ENCODE data around the gene OR9A4. TPM values are rescaled to one million over a fixed set of nuclear protein-coding genes. Genes with fewer than 3 reads are reported as not detected.

The OR9A4 gene
- total RNA-seq, 1 donor from 2014 or later, result not detected

DNA sequence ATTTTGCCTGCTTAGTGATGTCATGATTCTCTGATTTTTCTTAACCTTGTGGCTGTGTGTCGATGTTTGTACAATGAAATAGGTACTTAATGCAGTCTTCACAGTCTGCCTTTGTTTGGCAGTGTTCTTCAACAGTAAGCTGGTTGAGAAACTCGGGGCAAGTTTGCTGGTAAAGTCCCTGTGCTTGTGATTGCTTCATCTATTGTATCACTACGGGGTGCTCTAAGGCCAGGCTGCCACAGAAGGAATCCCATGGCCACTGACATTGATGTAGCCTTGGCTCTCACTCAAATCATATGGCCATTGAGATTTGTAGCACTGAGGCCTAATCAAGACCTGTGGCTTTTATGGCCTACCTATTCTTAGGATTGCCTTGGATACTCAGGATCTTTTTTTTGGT is 41.4 kb upstream of the OR9A4 start:
- DNase-seq (ENCODE audit: low read depth) (no peak), FAIRE-seq (no peak)
- no peak overlapping the region for H2AFZ ChIP-seq (ENCODE audit: low read depth, low read length)
- no peak overlapping the region for H3K27ac Mint-ChIP-seq (ENCODE audit: unreplicated experiment)
- no peak overlapping the region for H3K9ac ChIP-seq (ENCODE audit: low read length)
- no peaks in the 10 kb centered on the region for H3K4me1 Mint-ChIP-seq (ENCODE audit: low read depth, unreplicated experiment)
- H3K27me3 Mint-ChIP-seq (ENCODE audit: low read depth, unreplicated experiment), result peaks cover 3% of the 10 kb centered on the region
- H4K20me1 ChIP-seq (ENCODE audit: insufficient read depth, low read length), result no peaks in the 10 kb centered on the region
- TF ChIP-seq, protein P1, sequence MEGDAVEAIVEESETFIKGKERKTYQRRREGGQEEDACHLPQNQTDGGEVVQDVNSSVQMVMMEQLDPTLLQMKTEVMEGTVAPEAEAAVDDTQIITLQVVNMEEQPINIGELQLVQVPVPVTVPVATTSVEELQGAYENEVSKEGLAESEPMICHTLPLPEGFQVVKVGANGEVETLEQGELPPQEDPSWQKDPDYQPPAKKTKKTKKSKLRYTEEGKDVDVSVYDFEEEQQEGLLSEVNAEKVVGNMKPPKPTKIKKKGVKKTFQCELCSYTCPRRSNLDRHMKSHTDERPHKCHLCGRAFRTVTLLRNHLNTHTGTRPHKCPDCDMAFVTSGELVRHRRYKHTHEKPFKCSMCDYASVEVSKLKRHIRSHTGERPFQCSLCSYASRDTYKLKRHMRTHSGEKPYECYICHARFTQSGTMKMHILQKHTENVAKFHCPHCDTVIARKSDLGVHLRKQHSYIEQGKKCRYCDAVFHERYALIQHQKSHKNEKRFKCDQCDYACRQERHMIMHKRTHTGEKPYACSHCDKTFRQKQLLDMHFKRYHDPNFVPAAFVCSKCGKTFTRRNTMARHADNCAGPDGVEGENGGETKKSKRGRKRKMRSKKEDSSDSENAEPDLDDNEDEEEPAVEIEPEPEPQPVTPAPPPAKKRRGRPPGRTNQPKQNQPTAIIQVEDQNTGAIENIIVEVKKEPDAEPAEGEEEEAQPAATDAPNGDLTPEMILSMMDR (IDR thresholded peaks at IDR 0.05; ENCODE audit: insufficient read depth, low read depth, low read length), result no peak
- TF ChIP-seq EZH2 (IDR thresholded peaks at IDR 0.05; ENCODE audit: insufficient read depth, low read length), result no peak
- no peak overlapping the region for H3K4me2 ChIP-seq (ENCODE audit: low read length)
- H3K79me2 ChIP-seq (ENCODE audit: insufficient read depth, low read length), result no peaks in the 10 kb centered on the region
- H3K9me3 Mint-ChIP-seq (ENCODE audit: unreplicated experiment), result peaks cover 3% of the 10 kb centered on the region
- no peaks in the 10 kb centered on the region for H3K27me3 ChIP-seq (ENCODE audit: insufficient read depth, low read length)
- H3K36me3 ChIP-seq (ENCODE audit: insufficient read depth, low read length), result no peaks in the 10 kb centered on the region
- no peak overlapping the region for H3K27ac ChIP-seq (ENCODE audit: low read depth, low read length)
- no peak overlapping the region for H3K4me3 ChIP-seq (ENCODE audit: insufficient read depth, low read depth, low read length)
- H3K4me3 Mint-ChIP-seq (ENCODE audit: unreplicated experiment), result no peak overlapping the region
- peaks cover 2% of the 10 kb centered on the region for H3K9me3 ChIP-seq (ENCODE audit: insufficient read depth, low read depth, low read length)
- no peaks in the 10 kb centered on the region for H3K4me1 ChIP-seq (ENCODE audit: insufficient read depth, low read length)
- no peaks in the 10 kb centered on the region for H3K36me3 Mint-ChIP-seq (ENCODE audit: low read depth, unreplicated experiment)

DNA sequence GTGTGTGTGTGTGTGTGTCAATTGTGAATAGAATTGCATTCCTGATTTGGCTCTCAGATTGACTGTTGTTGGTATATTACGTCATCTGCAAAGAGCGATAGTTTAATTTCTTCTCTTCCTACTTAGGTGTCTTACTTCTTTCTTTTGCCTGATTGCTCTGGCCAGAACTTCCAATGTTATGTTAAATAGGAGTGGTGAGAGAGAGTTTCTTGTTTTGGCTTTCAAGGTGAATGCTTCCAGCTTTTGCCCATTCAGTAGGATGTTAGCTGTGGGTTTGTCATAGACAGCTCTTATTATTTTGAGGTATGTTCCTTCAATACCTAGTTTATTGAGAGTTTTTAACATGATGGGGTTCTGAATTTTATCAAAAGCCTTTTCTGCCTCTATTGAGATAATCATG is 40.7 kb upstream of the OR9A4 start:
- no peak overlapping the region for H3K27ac ChIP-seq (ENCODE audit: low read depth, low read length)
- no peaks in the 10 kb centered on the region for H3K27me3 ChIP-seq (ENCODE audit: insufficient read depth, low read length)
- no peak overlapping the region for H3K4me3 ChIP-seq (ENCODE audit: insufficient read depth, low read depth, low read length)
- FAIRE-seq, result no peak
- H2AFZ ChIP-seq (ENCODE audit: low read depth, low read length), result no peak overlapping the region
- no peak for TF ChIP-seq EZH2 (IDR thresholded peaks at IDR 0.05; ENCODE audit: insufficient read depth, low read length)
- TF ChIP-seq, protein P1 (IDR thresholded peaks at IDR 0.05; ENCODE audit: insufficient read depth, low read depth, low read length), result no peak
- peaks cover 2% of the 10 kb centered on the region for H3K9me3 ChIP-seq (ENCODE audit: insufficient read depth, low read depth, low read length)
- H3K36me3 ChIP-seq (ENCODE audit: insufficient read depth, low read length), result no peaks in the 10 kb centered on the region
- Mint-ChIP-seq H3K4me3 (ENCODE audit: unreplicated experiment) (no peak overlapping the region), H3K27me3 (ENCODE audit: low read depth, unreplicated experiment) (peaks cover 3% of the 10 kb centered on the region), H3K9me3 (ENCODE audit: unreplicated experiment) (peaks cover 3% of the 10 kb centered on the region), H3K36me3 (ENCODE audit: low read depth, unreplicated experiment) (no peaks in the 10 kb centered on the region), H3K27ac (ENCODE audit: unreplicated experiment) (no peak overlapping the region), H3K4me1 (ENCODE audit: low read depth, unreplicated experiment) (no peaks in the 10 kb centered on the region)
- H4K20me1 ChIP-seq (ENCODE audit: insufficient read depth, low read length), result no peaks in the 10 kb centered on the region
- H3K4me2 ChIP-seq (ENCODE audit: low read length), result no peak overlapping the region
- H3K79me2 ChIP-seq (ENCODE audit: insufficient read depth, low read length), result no peaks in the 10 kb centered on the region
- H3K4me1 ChIP-seq (ENCODE audit: insufficient read depth, low read length), result no peaks in the 10 kb centered on the region
- DNase-seq (ENCODE audit: low read depth), result no peak
- no peak overlapping the region for H3K9ac ChIP-seq (ENCODE audit: low read length)

DNA sequence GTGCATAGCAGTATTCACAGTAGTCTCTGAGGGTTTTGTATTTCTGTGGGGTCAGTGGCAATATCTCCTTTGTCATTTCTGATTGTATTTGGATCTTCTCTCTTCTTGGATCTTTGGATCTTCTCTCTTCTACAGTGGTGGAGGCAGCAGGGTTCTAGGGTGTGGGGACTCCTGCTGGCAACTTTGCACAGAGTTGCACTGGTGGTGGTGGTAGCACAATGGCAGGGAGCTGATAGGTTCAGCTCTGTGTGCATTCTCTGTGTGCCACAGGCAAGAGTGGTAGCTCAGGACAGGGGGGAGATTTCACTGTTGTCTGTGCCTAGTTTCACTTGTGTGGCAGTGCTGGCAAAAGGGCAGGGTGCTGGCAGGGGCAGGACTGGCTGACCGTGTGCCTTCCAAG is 39.8 kb upstream of the OR9A4 start:
- no peak overlapping the region for H3K9ac ChIP-seq (ENCODE audit: low read length)
- no peaks in the 10 kb centered on the region for H3K4me1 Mint-ChIP-seq (ENCODE audit: low read depth, unreplicated experiment)
- H3K9me3 Mint-ChIP-seq (ENCODE audit: unreplicated experiment), result no peaks in the 10 kb centered on the region
- H3K79me2 ChIP-seq (ENCODE audit: insufficient read depth, low read length), result no peaks in the 10 kb centered on the region
- H3K9me3 ChIP-seq (ENCODE audit: insufficient read depth, low read depth, low read length), result peaks cover 2% of the 10 kb centered on the region
- H3K27ac Mint-ChIP-seq (ENCODE audit: unreplicated experiment), result no peak overlapping the region
- no peak overlapping the region for H3K4me2 ChIP-seq (ENCODE audit: low read length)
- no peak for FAIRE-seq
- no peaks in the 10 kb centered on the region for H4K20me1 ChIP-seq (ENCODE audit: insufficient read depth, low read length)
- no peaks in the 10 kb centered on the region for H3K36me3 ChIP-seq (ENCODE audit: insufficient read depth, low read length)
- H3K27me3 ChIP-seq (ENCODE audit: insufficient read depth, low read length), result no peaks in the 10 kb centered on the region
- no peaks in the 10 kb centered on the region for H3K4me1 ChIP-seq (ENCODE audit: insufficient read depth, low read length)
- H3K4me3 ChIP-seq (ENCODE audit: insufficient read depth, low read depth, low read length), result no peak overlapping the region
- no peak overlapping the region for H3K27ac ChIP-seq (ENCODE audit: low read depth, low read length)
- no peaks in the 10 kb centered on the region for H3K36me3 Mint-ChIP-seq (ENCODE audit: low read depth, unreplicated experiment)
- peaks cover 3% of the 10 kb centered on the region for H3K27me3 Mint-ChIP-seq (ENCODE audit: low read depth, unreplicated experiment)
- H3K4me3 Mint-ChIP-seq (ENCODE audit: unreplicated experiment), result no peak overlapping the region
- no peak overlapping the region for H2AFZ ChIP-seq (ENCODE audit: low read depth, low read length)
- no peak for DNase-seq (ENCODE audit: low read depth)
- TF ChIP-seq, protein P1 (IDR thresholded peaks at IDR 0.05; ENCODE audit: insufficient read depth, low read depth, low read length), result no peak
